GM12892 (cell line): ENCODE data around the gene IER5.

Experiments
- POLR2A ChIP-seq: IDR thresholded peaks from 2 replicates; pipeline ENCODE4 v1.6.1; 2011; ENCODE audit warnings: low read depth, low read length, control low read depth
- POLR2AphosphoS5 ChIP-seq: IDR thresholded peaks from 2 replicates; pipeline ENCODE4 v1.6.1; 2011; ENCODE audit warnings: low read depth, low read length, control low read depth

DNA sequence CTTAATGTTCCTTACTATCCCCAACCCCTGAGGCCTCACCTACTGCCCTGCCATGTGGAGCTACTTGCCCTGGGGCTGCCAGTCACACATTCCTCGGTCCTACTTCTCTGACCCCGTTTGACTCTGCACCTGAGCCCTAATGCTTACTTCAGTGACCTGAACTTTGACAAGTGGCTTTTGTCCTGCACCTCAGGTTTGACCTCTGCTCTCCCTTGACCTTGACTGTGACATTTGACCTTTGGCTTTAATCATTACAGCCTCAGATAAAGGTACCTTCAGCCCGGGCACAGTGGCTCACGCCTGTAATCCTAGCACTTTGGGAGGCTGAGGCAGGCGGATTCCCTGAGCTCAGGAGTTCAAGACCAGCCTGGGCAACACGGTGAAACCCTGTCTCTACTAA lies 31.9 kb upstream of the IER5 start:
- no peak for TF ChIP-seq POLR2AphosphoS5
- TF ChIP-seq POLR2A: no peak
